ENCODE measurements around the gene RNF213.

DNA sequence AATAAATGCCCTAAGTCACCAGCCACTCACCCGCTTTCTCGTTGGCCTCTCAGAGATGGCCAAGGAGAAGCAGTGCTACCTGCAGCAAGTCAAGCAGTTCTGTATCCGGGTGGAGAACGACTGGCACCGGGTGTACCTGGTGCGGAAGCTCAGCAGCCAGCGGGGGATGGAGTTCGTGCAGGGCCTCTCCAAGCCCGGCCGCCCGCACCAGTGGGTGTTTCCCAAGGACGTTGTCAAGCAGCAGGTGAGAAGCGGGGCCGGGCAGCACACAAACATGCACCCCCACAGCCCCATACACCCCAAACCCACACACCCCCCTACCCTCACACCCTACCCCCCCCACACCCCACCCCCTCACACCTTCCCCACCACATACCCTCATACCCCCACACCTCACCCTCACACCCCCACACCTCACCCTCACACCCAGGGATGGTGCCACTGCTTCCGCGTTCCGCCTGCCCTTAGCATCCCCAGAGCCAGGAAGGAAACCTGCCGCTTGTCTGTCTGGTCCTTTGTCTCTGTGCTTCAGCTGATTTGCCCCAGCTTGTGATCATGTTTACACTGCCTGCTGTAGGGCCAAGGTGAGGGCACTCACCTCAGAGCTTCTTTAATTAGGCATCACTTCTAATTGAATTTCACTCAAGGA lies 112.4 kb downstream of the RNF213 start:
- TF ChIP-seq, protein P1, sequence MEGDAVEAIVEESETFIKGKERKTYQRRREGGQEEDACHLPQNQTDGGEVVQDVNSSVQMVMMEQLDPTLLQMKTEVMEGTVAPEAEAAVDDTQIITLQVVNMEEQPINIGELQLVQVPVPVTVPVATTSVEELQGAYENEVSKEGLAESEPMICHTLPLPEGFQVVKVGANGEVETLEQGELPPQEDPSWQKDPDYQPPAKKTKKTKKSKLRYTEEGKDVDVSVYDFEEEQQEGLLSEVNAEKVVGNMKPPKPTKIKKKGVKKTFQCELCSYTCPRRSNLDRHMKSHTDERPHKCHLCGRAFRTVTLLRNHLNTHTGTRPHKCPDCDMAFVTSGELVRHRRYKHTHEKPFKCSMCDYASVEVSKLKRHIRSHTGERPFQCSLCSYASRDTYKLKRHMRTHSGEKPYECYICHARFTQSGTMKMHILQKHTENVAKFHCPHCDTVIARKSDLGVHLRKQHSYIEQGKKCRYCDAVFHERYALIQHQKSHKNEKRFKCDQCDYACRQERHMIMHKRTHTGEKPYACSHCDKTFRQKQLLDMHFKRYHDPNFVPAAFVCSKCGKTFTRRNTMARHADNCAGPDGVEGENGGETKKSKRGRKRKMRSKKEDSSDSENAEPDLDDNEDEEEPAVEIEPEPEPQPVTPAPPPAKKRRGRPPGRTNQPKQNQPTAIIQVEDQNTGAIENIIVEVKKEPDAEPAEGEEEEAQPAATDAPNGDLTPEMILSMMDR (IDR thresholded peaks at IDR 0.05; ENCODE audit: insufficient read depth, low read length, poor library complexity, severe bottlenecking) = no peak
- no peak for TF ChIP-seq EZH2phosphoT487 (conservative IDR thresholded peaks at IDR 0.05; ENCODE audit: low read length)

Data from SU-DHL-6 (cell line).